ENCODE data around the gene KY.

DNA sequence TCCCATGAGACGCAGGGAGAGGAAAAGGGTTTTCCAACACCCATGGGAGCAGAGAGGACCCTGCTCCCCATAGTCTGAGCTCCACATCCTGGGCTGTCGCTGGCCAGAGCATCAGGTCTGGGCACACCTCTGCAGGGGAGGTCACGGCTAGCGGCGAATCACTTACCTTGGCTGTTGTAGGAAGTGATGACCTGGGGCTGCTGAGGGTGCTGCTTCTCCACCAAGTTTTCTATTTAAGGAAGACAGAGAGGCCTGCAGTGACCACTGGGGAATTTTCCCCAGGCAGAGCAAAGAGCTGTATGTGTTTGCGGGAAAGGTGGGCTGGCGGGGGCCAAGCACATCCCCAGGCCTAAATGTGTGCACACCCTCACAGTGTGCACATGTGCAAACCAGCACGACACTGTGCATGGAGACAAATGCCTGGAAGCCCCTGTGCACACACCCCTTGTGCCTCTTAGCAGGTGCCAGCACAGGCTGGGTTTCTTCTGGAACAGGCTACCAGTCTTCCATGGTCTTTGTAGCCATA is 7.6 kb downstream of the KY start:
- no peak for TF ChIP-seq POLR2A (IDR thresholded peaks at IDR 0.05)
- TF ChIP-seq, protein P1, sequence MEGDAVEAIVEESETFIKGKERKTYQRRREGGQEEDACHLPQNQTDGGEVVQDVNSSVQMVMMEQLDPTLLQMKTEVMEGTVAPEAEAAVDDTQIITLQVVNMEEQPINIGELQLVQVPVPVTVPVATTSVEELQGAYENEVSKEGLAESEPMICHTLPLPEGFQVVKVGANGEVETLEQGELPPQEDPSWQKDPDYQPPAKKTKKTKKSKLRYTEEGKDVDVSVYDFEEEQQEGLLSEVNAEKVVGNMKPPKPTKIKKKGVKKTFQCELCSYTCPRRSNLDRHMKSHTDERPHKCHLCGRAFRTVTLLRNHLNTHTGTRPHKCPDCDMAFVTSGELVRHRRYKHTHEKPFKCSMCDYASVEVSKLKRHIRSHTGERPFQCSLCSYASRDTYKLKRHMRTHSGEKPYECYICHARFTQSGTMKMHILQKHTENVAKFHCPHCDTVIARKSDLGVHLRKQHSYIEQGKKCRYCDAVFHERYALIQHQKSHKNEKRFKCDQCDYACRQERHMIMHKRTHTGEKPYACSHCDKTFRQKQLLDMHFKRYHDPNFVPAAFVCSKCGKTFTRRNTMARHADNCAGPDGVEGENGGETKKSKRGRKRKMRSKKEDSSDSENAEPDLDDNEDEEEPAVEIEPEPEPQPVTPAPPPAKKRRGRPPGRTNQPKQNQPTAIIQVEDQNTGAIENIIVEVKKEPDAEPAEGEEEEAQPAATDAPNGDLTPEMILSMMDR (IDR thresholded peaks at IDR 0.05), result no peak

Data from adrenal gland (tissue), 5 donors.